Pancreas (tissue), 10 donors: ENCODE results near the gene ID2. TPM values are rescaled to one million over a fixed set of nuclear protein-coding genes. Genes with fewer than 3 reads are reported as not detected.
A peak's percentile ranks its signal among the peaks of the same experiment; 100 is the strongest.

Experiments
- ATAC-seq, 4 donors: fragments of 200-7000 bp; cut with Tn5 transposase; one replicate each; pipeline versions ENCODE4 v1.8.0 to v1.9.1; 2020; ENCODE audit warnings: mild to moderate bottlenecking in 4 of 4, moderate library complexity in 4 of 4
- DNase-seq, 6 donors: peaks; one replicate each; pipeline ENCODE4 v3.0.0-alpha.2; 2020
- FAIRE-seq: peaks from 2 replicates; lab custom pipeline; 2012; peaks lifted over from hg19 to GRCh38; lab: Jason Lieb, UNC
- H3K27ac ChIP-seq, 4 donors: fragments of 200-600 bp; sonication (generic); 1 replicate in 3 of 4; 2 replicates in 1 of 4; pipeline versions ENCODE4 v1.5.0 to v1.8.0; 2020
- H3K27me3 ChIP-seq, 4 donors: fragments of 200-600 bp; one replicate each; pipeline ENCODE4 v1.8.0; 2021
- H3K36me3 ChIP-seq, 3 donors: fragments of 200-600 bp; sonication (generic) in 1 of 3; one replicate each; pipeline versions ENCODE4 v1.5.0 to v1.8.0; 2020 to 2021
- H3K4me1 ChIP-seq, 3 donors: fragments of 200-600 bp; one replicate each; pipeline ENCODE4 v1.8.0; 2021
- H3K4me3 ChIP-seq, 4 donors: fragments of 200-600 bp; sonication (generic) in 2 of 4; one replicate each; pipeline versions ENCODE4 v1.5.0 to v1.8.0; 2020 to 2021
- H3K9me3 ChIP-seq, 4 donors: fragments of 200-600 bp; one replicate each; pipeline ENCODE4 v1.8.0; 2021
- WGBS, 2 donors: extraction: QIAGEN DNeasy Blood & Tissue Kit; methylation state at CpG; one replicate each; pipeline ENCODE4 v1.1.7; 2013; 5-methylcytosine and 5-hydroxymethylcytosine counted together
- intact Hi-C, 3 donors: fragments of 100-400 bp; cut with DNase I; formaldehyde crosslinking; loops; one replicate each; pipeline versions ENCODE4 v1.11.1 to v1.14.2; 2022
- polyA plus RNA-seq, 2 donors: library from polyadenylated mRNA; stranded (reverse); fragments of 200-250 nt; gene quantifications; one replicate each; pipeline ENCODE4 v1.2.3, GENCODE V29; 2013
- total RNA-seq, 6 donors: library from RNA; stranded (reverse); fragmentation: NEBNext Ultra II Directional in 4 of 6; extraction: Animal tissue kit (Norgen Biotek cat#: 25700) in 4 of 6; gene quantifications; one replicate each; pipeline versions ENCODE4 v1.2.1 to v1.2.4, GENCODE V29; 2021 to 2023
- TF ChIP-seq, protein P1 (sequence below), 4 donors: fragments of 200-600 bp; sonication (generic) in 3 of 4; IDR thresholded peaks; one replicate each; pipeline versions ENCODE4 v1.5.0 to v1.8.0; 2021; ENCODE audit warnings: antibody characterized with exemption in 4 of 4
- donor health status: healthy with polysubstance abuse.
- donor health status: DM: no; HTN: no; CAD: no; lungs with moderate emphysema.
- donor health status: DM: no; HTN: no; CAD: no.
- donor health status: control.
- donor health status: control.
- donor health status: Bipolar disorder and iron deficiency.
- donor health status: DM: yes; HTN: yes; CAD: no.
- donor health status: DM: no; HTN: no; CAD: no.
- donor health status: DM: no; HTN: no; CAD: no.
- donor health status: DM: yes; HTN: yes; CAD: no.

ID2 gene
- total RNA-seq = 10 to 100 TPM; 19.3 to 50.6 (median 23.2) TPM
- 100 to 1,000 TPM in 1 of 2 donors, 10 to 100 TPM in 1; 53.1 to 135 TPM for polyA plus RNA-seq

DNA sequence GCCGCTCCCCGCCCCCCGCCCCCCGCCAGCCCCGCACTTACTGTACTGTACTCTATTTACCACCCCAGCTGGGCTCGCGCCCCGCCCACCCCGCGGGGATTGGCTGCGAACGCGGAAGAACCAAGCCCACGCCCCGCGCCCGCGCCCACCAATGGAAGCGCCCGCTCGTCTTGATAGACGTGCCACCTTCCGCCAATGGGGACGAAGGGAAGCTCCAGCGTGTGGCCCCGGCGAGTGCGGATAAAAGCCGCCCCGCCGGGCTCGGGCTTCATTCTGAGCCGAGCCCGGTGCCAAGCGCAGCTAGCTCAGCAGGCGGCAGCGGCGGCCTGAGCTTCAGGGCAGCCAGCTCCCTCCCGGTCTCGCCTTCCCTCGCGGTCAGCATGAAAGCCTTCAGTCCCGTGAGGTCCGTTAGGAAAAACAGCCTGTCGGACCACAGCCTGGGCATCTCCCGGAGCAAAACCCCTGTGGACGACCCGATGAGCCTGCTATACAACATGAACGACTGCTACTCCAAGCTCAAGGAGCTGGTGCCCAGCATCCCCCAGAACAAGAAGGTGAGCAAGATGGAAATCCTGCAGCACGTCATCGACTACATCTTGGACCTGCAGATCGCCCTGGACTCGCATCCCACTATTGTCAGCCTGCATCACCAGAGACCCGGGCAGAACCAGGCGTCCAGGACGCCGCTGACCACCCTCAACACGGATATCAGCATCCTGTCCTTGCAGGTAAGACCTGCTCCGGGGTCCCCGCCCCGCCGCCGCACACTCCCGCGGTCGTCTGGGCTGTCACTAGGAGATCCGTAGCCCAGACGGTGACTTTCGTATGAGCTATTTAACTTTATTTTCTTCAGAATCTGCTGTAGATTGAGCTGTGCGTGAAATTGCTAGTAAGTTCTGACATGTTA, at the start of gene ID2:
TSS of gene ID2 (plus strand) at position 271 of the 907 bp plus-strand sequence. CDS start at position 381, 110 bp downstream.
- H3K36me3 ChIP-seq = no peaks in the 10 kb centered on the region
- H3K4me1 ChIP-seq = peaks cover 0 to 24% (median 7%) of the 10 kb centered on the region in 3 donors
- peak within 1 kb of the TSS; percentile 98 to 100 (median 98) for H3K27ac ChIP-seq
- intact Hi-C loops = no loop called here
- 0 to 1% methylated on average over 51 to 66 of the region's 70 CpGs for WGBS, 2 donors
- TF ChIP-seq, protein P1, sequence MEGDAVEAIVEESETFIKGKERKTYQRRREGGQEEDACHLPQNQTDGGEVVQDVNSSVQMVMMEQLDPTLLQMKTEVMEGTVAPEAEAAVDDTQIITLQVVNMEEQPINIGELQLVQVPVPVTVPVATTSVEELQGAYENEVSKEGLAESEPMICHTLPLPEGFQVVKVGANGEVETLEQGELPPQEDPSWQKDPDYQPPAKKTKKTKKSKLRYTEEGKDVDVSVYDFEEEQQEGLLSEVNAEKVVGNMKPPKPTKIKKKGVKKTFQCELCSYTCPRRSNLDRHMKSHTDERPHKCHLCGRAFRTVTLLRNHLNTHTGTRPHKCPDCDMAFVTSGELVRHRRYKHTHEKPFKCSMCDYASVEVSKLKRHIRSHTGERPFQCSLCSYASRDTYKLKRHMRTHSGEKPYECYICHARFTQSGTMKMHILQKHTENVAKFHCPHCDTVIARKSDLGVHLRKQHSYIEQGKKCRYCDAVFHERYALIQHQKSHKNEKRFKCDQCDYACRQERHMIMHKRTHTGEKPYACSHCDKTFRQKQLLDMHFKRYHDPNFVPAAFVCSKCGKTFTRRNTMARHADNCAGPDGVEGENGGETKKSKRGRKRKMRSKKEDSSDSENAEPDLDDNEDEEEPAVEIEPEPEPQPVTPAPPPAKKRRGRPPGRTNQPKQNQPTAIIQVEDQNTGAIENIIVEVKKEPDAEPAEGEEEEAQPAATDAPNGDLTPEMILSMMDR (IDR thresholded peaks at IDR 0.05) = no peak
- DNase-seq (peak; percentile 99), ATAC-seq (peak; percentile 72 to 81 (median 74)), FAIRE-seq (no peak)
- no peaks in the 10 kb centered on the region for H3K9me3 ChIP-seq
- peak within 1 kb of the TSS; percentile 59 to 76 (median 68) for H3K4me3 ChIP-seq
- H3K27me3 ChIP-seq = no peaks in the 10 kb centered on the region

DNA sequence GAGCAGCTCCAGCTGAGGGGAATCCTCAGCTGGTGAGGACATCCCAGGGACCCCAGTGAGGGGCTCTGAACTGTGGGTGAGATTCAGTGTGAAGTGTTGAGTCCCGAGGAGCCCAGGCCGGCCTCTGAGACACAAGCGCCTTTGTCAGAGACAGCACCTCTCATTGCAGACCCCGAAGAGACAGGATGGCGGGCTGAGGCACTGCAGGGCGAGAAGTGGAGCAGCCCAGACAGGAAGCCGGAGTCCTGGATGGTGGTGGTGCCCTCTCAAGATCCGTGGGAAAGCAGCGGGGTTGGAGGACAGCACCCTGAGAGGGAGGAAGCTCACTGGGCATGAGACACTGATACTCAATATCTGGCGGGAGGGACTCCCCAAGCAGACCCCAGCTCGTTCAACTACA, 49.1 kb upstream of the ID2 start:
- no peak for FAIRE-seq
- H3K27ac ChIP-seq = no peak overlapping the region

GRCh38 chr2:8633186-8633734, 48.6 kb upstream of the ID2 start:
- Histone ChIP-seq H3K9me3 (no peaks in the 10 kb centered on the region), H3K36me3 (no peaks in the 10 kb centered on the region), H3K4me3 (no peak overlapping the region), H3K27ac (peak overlapping the region in 1 of 4 donors; percentile 15), H3K27me3 (no peaks in the 10 kb centered on the region), H3K4me1 (peaks cover 0 to 3% (median 0%) of the 10 kb centered on the region in 3 donors)
- FAIRE-seq (no peak), ATAC-seq (no peak), DNase-seq (peak in 1 of 6 donors; percentile 44)
- intact Hi-C loops = no loop called here
- TF ChIP-seq, protein P1 (IDR thresholded peaks at IDR 0.05) = no peak
- WGBS, 2 donors = 49 to 57% methylated on average over 7 of the region's 7 CpGs

More for the DNA sequence above, 49.1 kb upstream of the ID2 start:
- ATAC-seq = no peak
- H3K36me3 ChIP-seq = no peaks in the 10 kb centered on the region
- H3K9me3 ChIP-seq = no peaks in the 10 kb centered on the region
- no peak overlapping the region for H3K4me3 ChIP-seq
- DNase-seq = no peak
- intact Hi-C loops = no loop called here
- H3K4me1 ChIP-seq = peaks cover 0 to 3% (median 0%) of the 10 kb centered on the region in 3 donors
- TF ChIP-seq, protein P1 (IDR thresholded peaks at IDR 0.05) = no peak
- no peaks in the 10 kb centered on the region for H3K27me3 ChIP-seq
- WGBS, 2 donors = 91% methylated on average over 11 of the region's 11 CpGs

DNA sequence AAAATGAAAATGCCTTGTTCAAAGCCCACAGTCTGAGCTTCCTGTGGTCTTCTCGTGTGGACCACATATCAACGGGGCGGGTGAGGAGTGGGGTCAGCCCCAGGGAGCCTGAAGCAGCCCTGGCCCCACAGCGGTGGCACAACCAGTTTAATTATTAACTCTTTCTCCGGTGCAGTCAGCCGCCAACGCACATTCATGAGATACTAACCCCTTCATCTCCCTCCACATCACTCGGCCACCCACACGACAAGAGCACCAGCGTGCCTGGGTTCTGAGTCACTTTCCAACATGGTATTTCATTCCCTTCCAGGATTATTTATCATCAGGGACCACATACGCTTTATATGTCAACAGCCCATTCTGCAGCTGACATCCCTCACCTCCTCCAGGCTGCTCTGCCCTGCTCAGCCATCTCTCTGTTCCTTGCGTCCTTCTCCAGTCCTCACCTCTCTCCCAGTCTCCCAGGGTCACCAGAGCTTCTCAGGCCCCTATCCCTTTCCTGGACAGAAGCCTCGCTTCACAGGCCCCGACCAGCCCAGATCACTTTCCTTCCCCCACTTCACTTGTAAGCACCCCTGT, 48.0 kb upstream of the ID2 start:
- 28 to 33% methylated on average over 14 of the region's 14 CpGs for WGBS, 2 donors
- H3K4me1 ChIP-seq = peaks cover 0 to 3% (median 0%) of the 10 kb centered on the region in 3 donors
- ATAC-seq (peak; percentile 28 to 82 (median 72)), DNase-seq (peak in 2 of 6 donors; percentile 34 to 54), FAIRE-seq (no peak)
- no peaks in the 10 kb centered on the region for H3K27me3 ChIP-seq
- H3K4me3 ChIP-seq = no peak overlapping the region
- intact Hi-C loops = no loop called here
- H3K9me3 ChIP-seq = no peaks in the 10 kb centered on the region
- H3K36me3 ChIP-seq = no peaks in the 10 kb centered on the region
- TF ChIP-seq, protein P1 (IDR thresholded peaks at IDR 0.05) = no peak
- peak overlapping the region in 1 of 4 donors; percentile 15 for H3K27ac ChIP-seq
